ENCODE results near the gene MERTK. TPM values are rescaled to one million over a fixed set of nuclear protein-coding genes. Genes with fewer than 3 reads are reported as not detected.
"Not testable (repeated sequence)": the region's sequence is repeated elsewhere in the genome, so short reads cannot be mapped to it uniquely, and the experiment has no call there.

MERTK gene
- total RNA-seq, 4 donors from 2014 or later: 10.8 to 28.6 (median 11.6) TPM

- H3K27me3 ChIP-seq: no peaks in the 10 kb centered on the region
- H3K9me3 ChIP-seq: no peaks in the 10 kb centered on the region
- DNase-seq: no peak
- TF ChIP-seq EP300 (IDR thresholded peaks at IDR 0.05; ENCODE audit: low read depth) (no peak), POLR2A (IDR thresholded peaks at IDR 0.05) (no peak), POLR2AphosphoS5 (IDR thresholded peaks at IDR 0.05) (no peak), CTCF (IDR thresholded peaks at IDR 0.05) (no peak)
- peaks cover 0 to 60% (median 29%) of the 10 kb centered on the region in 4 donors for H3K36me3 ChIP-seq
- H3K4me3 ChIP-seq: no peak overlapping the region
- in situ Hi-C loops (cut with MboI; ENCODE audit: low pct_ligation_motif_present in 1 of 4, low pct_unique_long_range_greater_than_20kb in 1 of 4, low sequenced_read_pairs in 3 of 4): no loop called here
- WGBS, 2 donors (ENCODE audit: low coverage in 1 of 2): 68 to 70% methylated on average over 5 of the region's 5 CpGs
- H3K4me1 ChIP-seq: no peaks in the 10 kb centered on the region
- H3K27ac ChIP-seq: no peak overlapping the region
- intact Hi-C loops (cut with DNase I; ENCODE audit: low total_unique reads): no loop called here
Measured at GRCh38 chr2:112065486-112065885, 167.1 kb downstream of the MERTK start.

GRCh38 chr2:112065966-112066365 is 167.6 kb downstream of the MERTK start:
- 63 to 71% methylated on average over 1 of the region's 1 CpG for WGBS, 2 donors (ENCODE audit: low coverage in 1 of 2)
- no peak overlapping the region for H3K27ac ChIP-seq
- no peaks in the 10 kb centered on the region for H3K4me1 ChIP-seq
- in situ Hi-C loops (cut with MboI; ENCODE audit: low pct_ligation_motif_present in 1 of 4, low pct_unique_long_range_greater_than_20kb in 1 of 4, low sequenced_read_pairs in 3 of 4) (no loop called here), intact Hi-C loops (cut with DNase I; ENCODE audit: low total_unique reads) (no loop called here)
- no peak overlapping the region for H3K4me3 ChIP-seq
- TF ChIP-seq POLR2A (IDR thresholded peaks at IDR 0.05) (no peak), CTCF (IDR thresholded peaks at IDR 0.05) (no peak), POLR2AphosphoS5 (IDR thresholded peaks at IDR 0.05) (no peak), EP300 (IDR thresholded peaks at IDR 0.05; ENCODE audit: low read depth) (no peak)
- DNase-seq: no peak
- peaks cover 0 to 62% (median 30%) of the 10 kb centered on the region in 4 donors for H3K36me3 ChIP-seq
- no peaks in the 10 kb centered on the region for H3K27me3 ChIP-seq
- H3K9me3 ChIP-seq: no peaks in the 10 kb centered on the region

GRCh38 chr2:112069794-112070193 is 171.4 kb downstream of the MERTK start:
- intact Hi-C loops (cut with DNase I; ENCODE audit: low total_unique reads); H3K27ac ChIP-seq; H3K9me3 ChIP-seq; DNase-seq; H3K4me1 ChIP-seq; in situ Hi-C loops (cut with MboI; ENCODE audit: low pct_ligation_motif_present in 1 of 4, low pct_unique_long_range_greater_than_20kb in 1 of 4, low sequenced_read_pairs in 3 of 4); H3K4me3 ChIP-seq; H3K27me3 ChIP-seq: not testable (repeated sequence)
- peaks cover 0 to 54% (median 25%) of the 10 kb centered on the region in 4 donors for H3K36me3 ChIP-seq

- Histone ChIP-seq H3K4me1 (peaks cover 0 to 12% (median 2%) of the 10 kb centered on the region in 4 donors), H3K27me3 (no peaks in the 10 kb centered on the region), H3K27ac (no peak overlapping the region), H3K9me3 (no peaks in the 10 kb centered on the region), H3K36me3 (peaks cover 0 to 47% (median 13%) of the 10 kb centered on the region in 4 donors), H3K4me3 (no peak overlapping the region)
- intact Hi-C loops (cut with DNase I; ENCODE audit: low total_unique reads): no loop called here
- WGBS, 2 donors (ENCODE audit: low coverage in 1 of 2): 81% methylated on average over 3 of the region's 3 CpGs; no CpG with 5 or more reads in 1 of the 2 donors
- no peak for DNase-seq
- TF ChIP-seq POLR2AphosphoS5 (IDR thresholded peaks at IDR 0.05): no peak
- no peak for TF ChIP-seq POLR2A (IDR thresholded peaks at IDR 0.05)
- TF ChIP-seq CTCF (IDR thresholded peaks at IDR 0.05): no peak
- no peak for TF ChIP-seq EP300 (IDR thresholded peaks at IDR 0.05; ENCODE audit: low read depth)
- in situ Hi-C loops (cut with MboI; ENCODE audit: low pct_ligation_motif_present in 1 of 4, low pct_unique_long_range_greater_than_20kb in 1 of 4, low sequenced_read_pairs in 3 of 4): no loop called here
Measured at GRCh38 chr2:112073875-112074274, 175.5 kb downstream of the MERTK start.

- no peaks in the 10 kb centered on the region for H3K9me3 ChIP-seq
- TF ChIP-seq POLR2AphosphoS5 (IDR thresholded peaks at IDR 0.05) (no peak), CTCF (IDR thresholded peaks at IDR 0.05) (no peak), POLR2A (IDR thresholded peaks at IDR 0.05) (no peak), EP300 (IDR thresholded peaks at IDR 0.05; ENCODE audit: low read depth) (no peak)
Measured at GRCh38 chr2:112074506-112074905, 176.1 kb downstream of the MERTK start.

More at GRCh38 chr2:112074506-112074905, 176.1 kb downstream of the MERTK start:
- intact Hi-C loops (cut with DNase I; ENCODE audit: low total_unique reads): no loop called here
- H3K27ac ChIP-seq: no peak overlapping the region
- no peak overlapping the region for H3K4me3 ChIP-seq
- WGBS, 2 donors (ENCODE audit: low coverage in 1 of 2): 85 to 86% methylated on average over 1 of the region's 1 CpG
- H3K36me3 ChIP-seq: peaks cover 0 to 52% (median 12%) of the 10 kb centered on the region in 4 donors
- peaks cover 0 to 12% (median 2%) of the 10 kb centered on the region in 4 donors for H3K4me1 ChIP-seq
- in situ Hi-C loops (cut with MboI; ENCODE audit: low pct_ligation_motif_present in 1 of 4, low pct_unique_long_range_greater_than_20kb in 1 of 4, low sequenced_read_pairs in 3 of 4): no loop called here
- no peaks in the 10 kb centered on the region for H3K27me3 ChIP-seq
- DNase-seq: no peak
